Fibroblast of villous mesenchyme (primary cell): ENCODE data around the gene KRT74. TPM values are rescaled to one million over a fixed set of nuclear protein-coding genes. Genes with fewer than 3 reads are reported as not detected.

Source experiments
- DNase-seq: peaks from one replicate; pipeline ENCODE4 v3.0.0-alpha.2; 2010; ENCODE audit warnings: low read depth
- H3K4me3 ChIP-seq: 2 replicates; pipeline ENCODE4 v1.5.1; 2011; ENCODE audit warnings: low read depth, mild to moderate bottlenecking, low read length
- total RNA-seq: library from RNA; depleted of rRNA; stranded (reverse); fragments of >200 nt; gene quantifications from 2 replicates; pipeline ENCODE4 v1.2.3, GENCODE V29; 2012
- TF ChIP-seq, protein P1 (sequence below): IDR thresholded peaks from 2 replicates; pipeline ENCODE4 v1.5.1; 2012; ENCODE audit warnings: low read depth, mild to moderate bottlenecking, low read length; ENCODE audit not compliant: insufficient read depth

Gene KRT74
- total RNA-seq, 1 donor: not detected

- TF ChIP-seq, protein P1, sequence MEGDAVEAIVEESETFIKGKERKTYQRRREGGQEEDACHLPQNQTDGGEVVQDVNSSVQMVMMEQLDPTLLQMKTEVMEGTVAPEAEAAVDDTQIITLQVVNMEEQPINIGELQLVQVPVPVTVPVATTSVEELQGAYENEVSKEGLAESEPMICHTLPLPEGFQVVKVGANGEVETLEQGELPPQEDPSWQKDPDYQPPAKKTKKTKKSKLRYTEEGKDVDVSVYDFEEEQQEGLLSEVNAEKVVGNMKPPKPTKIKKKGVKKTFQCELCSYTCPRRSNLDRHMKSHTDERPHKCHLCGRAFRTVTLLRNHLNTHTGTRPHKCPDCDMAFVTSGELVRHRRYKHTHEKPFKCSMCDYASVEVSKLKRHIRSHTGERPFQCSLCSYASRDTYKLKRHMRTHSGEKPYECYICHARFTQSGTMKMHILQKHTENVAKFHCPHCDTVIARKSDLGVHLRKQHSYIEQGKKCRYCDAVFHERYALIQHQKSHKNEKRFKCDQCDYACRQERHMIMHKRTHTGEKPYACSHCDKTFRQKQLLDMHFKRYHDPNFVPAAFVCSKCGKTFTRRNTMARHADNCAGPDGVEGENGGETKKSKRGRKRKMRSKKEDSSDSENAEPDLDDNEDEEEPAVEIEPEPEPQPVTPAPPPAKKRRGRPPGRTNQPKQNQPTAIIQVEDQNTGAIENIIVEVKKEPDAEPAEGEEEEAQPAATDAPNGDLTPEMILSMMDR: no peak
- H3K4me3 ChIP-seq: no peak overlapping the region
- no peak for DNase-seq
Measured at GRCh38 chr12:52537101-52537500, 36.5 kb downstream of the KRT74 start.

GRCh38 chr12:52535574-52535973 is 38.1 kb downstream of the KRT74 start:
- TF ChIP-seq, protein P1: no peak
- no peak for DNase-seq
- no peak overlapping the region for H3K4me3 ChIP-seq

GRCh38 chr12:52534482-52534881 is 39.2 kb downstream of the KRT74 start:
- TF ChIP-seq, protein P1: no peak
- DNase-seq: no peak

DNA sequence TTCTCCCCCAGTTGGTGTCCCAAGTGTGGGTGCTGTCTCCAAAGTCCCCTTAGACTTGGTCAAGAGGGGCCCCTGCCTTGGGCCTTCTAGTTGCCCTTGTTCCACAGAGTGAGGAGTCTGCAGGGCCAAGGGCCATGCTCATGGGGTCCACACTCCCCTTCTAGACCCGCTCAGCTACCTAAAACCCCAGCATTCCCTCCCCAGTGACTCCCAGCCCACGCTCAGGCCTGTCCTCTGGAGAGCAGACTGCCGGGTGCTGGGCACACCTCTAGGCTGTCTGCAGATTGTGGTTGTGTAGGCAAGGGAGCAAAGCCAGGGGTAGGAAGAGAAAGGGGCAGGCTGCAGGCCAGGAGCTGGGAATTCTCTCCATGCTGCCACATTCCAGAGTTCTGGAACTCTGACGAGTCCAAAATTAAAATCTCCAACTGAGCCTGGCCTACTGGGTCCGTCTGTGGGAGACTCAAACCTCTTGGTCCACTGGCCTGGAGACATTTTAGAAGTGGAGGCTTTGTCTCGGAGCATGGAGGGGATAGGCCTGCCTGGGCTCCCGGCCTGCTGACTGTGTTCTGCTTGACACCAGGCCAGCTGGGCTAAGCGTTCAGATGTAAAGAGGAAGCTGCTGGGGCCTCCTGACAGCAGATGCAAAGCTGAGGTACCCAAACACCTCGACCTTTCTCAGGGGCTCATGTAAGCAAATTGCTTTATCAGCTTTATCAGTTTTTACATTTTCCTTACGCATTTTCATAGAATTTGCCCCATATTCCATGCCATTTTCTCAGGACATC is 39.8 kb downstream of the KRT74 start:
- TF ChIP-seq, protein P1: no peak
- DNase-seq: no peak
- no peak overlapping the region for H3K4me3 ChIP-seq

More at GRCh38 chr12:52534482-52534881, 39.2 kb downstream of the KRT74 start:
- H3K4me3 ChIP-seq: no peak overlapping the region

DNA sequence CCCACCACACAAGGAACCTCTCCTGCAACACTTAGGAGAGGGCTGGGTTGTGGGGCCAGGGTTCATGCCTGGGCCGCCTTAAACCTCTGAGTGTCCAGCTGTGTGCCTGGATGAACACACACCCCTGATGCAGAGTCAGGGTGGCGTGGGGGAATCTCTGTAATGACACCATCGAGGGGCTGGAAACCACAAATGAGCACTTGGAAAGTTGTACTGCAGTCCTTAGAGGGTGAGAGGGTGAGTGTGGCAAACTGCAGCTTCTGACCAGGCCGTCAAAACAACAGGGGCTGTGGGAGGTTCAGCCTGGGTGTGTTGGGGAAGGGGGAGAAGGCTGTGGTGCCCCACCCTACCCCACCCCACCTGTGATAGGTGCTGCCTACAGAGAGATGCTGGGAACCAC is 41.0 kb downstream of the KRT74 start:
- DNase-seq: no peak
- H3K4me3 ChIP-seq: no peak overlapping the region
- TF ChIP-seq, protein P1: no peak

DNA sequence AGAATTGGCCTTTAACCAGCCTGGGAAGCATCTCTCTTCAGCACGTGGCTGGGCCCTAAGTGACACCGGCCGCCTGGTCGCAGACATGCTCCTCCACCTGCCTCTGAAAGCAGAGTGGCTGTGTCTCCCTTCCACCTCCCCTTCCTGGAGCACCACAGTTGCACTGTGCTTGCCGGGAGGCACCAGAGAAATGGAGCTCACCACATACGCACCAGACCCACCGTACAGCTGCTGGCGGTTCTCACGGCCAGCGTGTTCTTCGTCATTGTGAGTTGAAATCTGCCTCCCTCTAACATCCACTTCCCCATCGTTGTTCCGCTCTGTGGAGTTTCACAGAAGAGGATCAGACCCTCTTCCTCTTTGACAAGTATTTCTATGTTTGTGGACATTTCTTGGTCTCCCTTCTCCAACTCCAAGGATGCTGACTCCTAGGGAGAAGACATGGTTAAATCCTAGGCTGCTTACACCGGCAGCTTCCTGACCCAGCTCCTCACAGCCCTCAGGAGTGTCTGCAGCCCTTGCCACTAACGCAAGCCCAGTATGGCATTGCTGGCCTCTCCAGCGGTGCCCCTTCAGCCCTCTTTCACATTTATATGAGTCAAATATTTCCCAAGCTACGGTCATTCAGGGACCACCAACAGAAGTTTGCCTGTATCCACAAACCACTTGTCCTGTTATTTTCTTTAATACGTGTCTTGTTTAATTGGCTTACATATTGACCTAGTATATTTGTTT is 41.9 kb downstream of the KRT74 start:
- DNase-seq: no peak
- TF ChIP-seq, protein P1: no peak
- H3K4me3 ChIP-seq: no peak overlapping the region
